GM12878 (cell line): ENCODE results near the gene CCNL2.
"Not testable (repeated sequence)": the region's sequence is repeated elsewhere in the genome, so short reads cannot be mapped to it uniquely, and the experiment has no call there.

ENCODE experiments used
- CHD1 ChIP-seq: IDR thresholded peaks from 2 replicates; pipeline ENCODE4 v1.6.1; 2012; ENCODE audit warnings: low read depth, low read length, improper control_type of control experiment
- MYC ChIP-seq: IDR thresholded peaks from 2 replicates; pipeline ENCODE4 v1.6.1; 2011; ENCODE audit warnings: mild to moderate bottlenecking, low read length, moderate library complexity, inconsistent platforms; ENCODE audit not compliant: insufficient read depth, insufficient replicate concordance, insufficient read length, severe bottlenecking
- POLR2AphosphoS5 ChIP-seq: IDR thresholded peaks from 2 replicates; pipeline ENCODE4 v1.6.1; 2011; ENCODE audit warnings: mild to moderate bottlenecking, low read length, inconsistent platforms
- SIN3A ChIP-seq: IDR thresholded peaks from 2 replicates; pipeline ENCODE4 v1.6.1; 2012; ENCODE audit warnings: low read depth, low read length, improper control_type of control experiment
- SMAD1 ChIP-seq: fragments of 450-650 bp; IDR thresholded peaks from 2 replicates; pipeline ENCODE4 v1.6.1; 2018; ENCODE audit warnings: mild to moderate bottlenecking, low read depth; ENCODE audit not compliant: partially characterized antibody
- TAF1 ChIP-seq: IDR thresholded peaks from 2 replicates; pipeline ENCODE4 v1.6.1; 2011; ENCODE audit warnings: mild to moderate bottlenecking, low read depth, low read length, borderline replicate concordance
- ZBTB33 ChIP-seq: fragments of 450-650 bp; IDR thresholded peaks from 2 replicates; pipeline ENCODE4 v1.6.1; 2017; ENCODE audit warnings: mild to moderate bottlenecking
- TF ChIP-seq, protein P1 (sequence below): fragments of 450-650 bp; conservative IDR thresholded peaks from 2 replicates; pipeline ENCODE4 v1.6.1; 2017; ENCODE audit warnings: mild to moderate bottlenecking, moderate library complexity
- TF ChIP-seq, protein P2 (sequence below), 3 experiments: IDR thresholded peaks in 2 of 3; conservative IDR thresholded peaks in 1 of 3; 2 replicates each; pipeline ENCODE4 v1.5.1; 2011; ENCODE audit warnings: low read depth in 3 of 3, low read length in 3 of 3, mild to moderate bottlenecking in 3 of 3, control low read depth in 2 of 3, moderate library complexity in 2 of 3, inconsistent platforms in 1 of 3, mixed read lengths in 1 of 3; ENCODE audit not compliant: control insufficient read depth in 2 of 3, insufficient read depth in 1 of 3; ENCODE audit errors: extremely low read depth in 1 of 3
- TF ChIP-seq, protein P3 (sequence below): IDR thresholded peaks from 2 replicates; pipeline ENCODE4 v1.6.1; 2011; ENCODE audit warnings: borderline replicate concordance, low read depth, mild to moderate bottlenecking, moderate library complexity, low read length; ENCODE audit not compliant: insufficient read depth, poor library complexity, severe bottlenecking

- TF ChIP-seq SIN3A, CHD1, ZBTB33, POLR2AphosphoS5, SMAD1, TAF1, MYC: not testable (repeated sequence)
- TF ChIP-seq, protein P1, sequence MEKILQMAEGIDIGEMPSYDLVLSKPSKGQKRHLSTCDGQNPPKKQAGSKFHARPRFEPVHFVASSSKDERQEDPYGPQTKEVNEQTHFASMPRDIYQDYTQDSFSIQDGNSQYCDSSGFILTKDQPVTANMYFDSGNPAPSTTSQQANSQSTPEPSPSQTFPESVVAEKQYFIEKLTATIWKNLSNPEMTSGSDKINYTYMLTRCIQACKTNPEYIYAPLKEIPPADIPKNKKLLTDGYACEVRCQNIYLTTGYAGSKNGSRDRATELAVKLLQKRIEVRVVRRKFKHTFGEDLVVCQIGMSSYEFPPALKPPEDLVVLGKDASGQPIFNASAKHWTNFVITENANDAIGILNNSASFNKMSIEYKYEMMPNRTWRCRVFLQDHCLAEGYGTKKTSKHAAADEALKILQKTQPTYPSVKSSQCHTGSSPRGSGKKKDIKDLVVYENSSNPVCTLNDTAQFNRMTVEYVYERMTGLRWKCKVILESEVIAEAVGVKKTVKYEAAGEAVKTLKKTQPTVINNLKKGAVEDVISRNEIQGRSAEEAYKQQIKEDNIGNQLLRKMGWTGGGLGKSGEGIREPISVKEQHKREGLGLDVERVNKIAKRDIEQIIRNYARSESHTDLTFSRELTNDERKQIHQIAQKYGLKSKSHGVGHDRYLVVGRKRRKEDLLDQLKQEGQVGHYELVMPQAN: not testable (repeated sequence)
- TF ChIP-seq, protein P2, sequence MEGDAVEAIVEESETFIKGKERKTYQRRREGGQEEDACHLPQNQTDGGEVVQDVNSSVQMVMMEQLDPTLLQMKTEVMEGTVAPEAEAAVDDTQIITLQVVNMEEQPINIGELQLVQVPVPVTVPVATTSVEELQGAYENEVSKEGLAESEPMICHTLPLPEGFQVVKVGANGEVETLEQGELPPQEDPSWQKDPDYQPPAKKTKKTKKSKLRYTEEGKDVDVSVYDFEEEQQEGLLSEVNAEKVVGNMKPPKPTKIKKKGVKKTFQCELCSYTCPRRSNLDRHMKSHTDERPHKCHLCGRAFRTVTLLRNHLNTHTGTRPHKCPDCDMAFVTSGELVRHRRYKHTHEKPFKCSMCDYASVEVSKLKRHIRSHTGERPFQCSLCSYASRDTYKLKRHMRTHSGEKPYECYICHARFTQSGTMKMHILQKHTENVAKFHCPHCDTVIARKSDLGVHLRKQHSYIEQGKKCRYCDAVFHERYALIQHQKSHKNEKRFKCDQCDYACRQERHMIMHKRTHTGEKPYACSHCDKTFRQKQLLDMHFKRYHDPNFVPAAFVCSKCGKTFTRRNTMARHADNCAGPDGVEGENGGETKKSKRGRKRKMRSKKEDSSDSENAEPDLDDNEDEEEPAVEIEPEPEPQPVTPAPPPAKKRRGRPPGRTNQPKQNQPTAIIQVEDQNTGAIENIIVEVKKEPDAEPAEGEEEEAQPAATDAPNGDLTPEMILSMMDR (IDR thresholded peaks at IDR 0.05 in 2 of 3, conservative IDR thresholded peaks at IDR 0.05 in 1 of 3; ENCODE audit: control insufficient read depth in 2 of 3, extremely low read depth in 1 of 3, insufficient read depth in 1 of 3, low read depth in 3 of 3, low read length in 3 of 3): not testable (repeated sequence)
- TF ChIP-seq, protein P3, sequence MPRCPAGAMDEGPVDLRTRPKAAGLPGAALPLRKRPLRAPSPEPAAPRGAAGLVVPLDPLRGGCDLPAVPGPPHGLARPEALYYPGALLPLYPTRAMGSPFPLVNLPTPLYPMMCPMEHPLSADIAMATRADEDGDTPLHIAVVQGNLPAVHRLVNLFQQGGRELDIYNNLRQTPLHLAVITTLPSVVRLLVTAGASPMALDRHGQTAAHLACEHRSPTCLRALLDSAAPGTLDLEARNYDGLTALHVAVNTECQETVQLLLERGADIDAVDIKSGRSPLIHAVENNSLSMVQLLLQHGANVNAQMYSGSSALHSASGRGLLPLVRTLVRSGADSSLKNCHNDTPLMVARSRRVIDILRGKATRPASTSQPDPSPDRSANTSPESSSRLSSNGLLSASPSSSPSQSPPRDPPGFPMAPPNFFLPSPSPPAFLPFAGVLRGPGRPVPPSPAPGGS: not testable (repeated sequence)
Measured at GRCh38 chr1:1385339-1385738, 13.8 kb downstream of the CCNL2 start.
